Left forelimb (tissue), 1 donor: ENCODE data around the gene ARHGAP18.

Experiments used
- DNase-seq: peaks from one replicate; pipeline ENCODE4 v3.0.0-alpha.2; 2018; ENCODE audit warnings: low spot score

ARHGAP18 gene

DNA sequence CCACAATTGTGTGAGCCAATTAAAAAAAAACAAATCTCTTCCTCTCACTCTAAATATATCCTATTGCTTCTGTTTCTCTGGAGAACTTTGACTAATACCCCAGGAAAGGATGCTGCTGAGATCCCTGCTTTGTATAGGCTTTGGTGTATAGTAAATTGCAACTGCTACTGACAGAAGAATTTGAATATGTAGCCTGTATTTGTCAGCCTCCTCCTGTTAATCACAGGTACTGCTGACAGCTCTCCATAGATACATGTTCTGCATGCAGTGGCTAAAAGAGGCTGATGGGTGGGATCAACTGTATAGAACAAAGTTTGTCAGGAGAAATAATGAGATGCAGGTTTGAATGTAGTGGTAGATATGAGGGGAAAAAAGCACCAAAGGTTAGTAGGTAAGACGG lies 95.0 kb downstream of the ARHGAP18 start:
- no peak for DNase-seq

DNA sequence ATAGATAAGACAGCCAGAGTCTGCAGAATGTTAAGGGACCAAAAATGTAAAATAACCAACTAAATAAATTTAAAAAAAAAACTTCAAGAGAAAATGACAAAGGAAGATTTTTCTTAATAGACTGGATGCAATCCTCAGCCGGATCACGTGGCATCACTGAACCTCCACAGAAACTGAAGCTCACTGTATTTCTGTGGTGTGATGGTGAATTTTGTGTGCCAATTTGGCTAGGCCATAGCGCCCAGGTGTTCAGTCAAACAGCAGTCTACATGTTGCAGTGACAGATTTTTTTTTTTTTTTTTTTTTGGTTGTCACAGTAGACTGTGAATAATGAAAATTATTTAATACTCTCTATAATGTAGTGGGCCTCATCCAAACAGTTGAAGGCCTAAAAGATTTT lies 95.5 kb downstream of the ARHGAP18 start:
- no peak for DNase-seq

GRCh38 chr6:129612440-129612839 lies 97.5 kb downstream of the ARHGAP18 start:
- no peak for DNase-seq

DNA sequence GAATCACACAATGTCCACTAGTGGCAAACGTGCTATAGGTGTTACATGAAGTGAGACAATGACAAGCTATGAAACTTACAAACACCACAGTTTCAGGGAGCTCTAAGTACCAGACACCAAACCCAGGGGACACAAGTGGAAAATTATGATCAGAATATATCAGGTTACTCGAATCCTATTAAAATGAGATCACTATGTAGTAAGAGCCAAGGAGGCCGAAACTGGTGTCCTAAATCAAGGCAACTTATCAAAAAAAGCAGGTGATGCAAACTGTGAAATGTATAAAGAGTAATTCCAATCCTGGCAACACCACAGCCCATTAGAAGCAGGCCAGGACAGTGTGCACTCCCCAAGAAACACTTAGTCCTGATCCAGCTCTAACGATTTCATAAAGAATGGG lies 100.3 kb downstream of the ARHGAP18 start:
- no peak for DNase-seq

DNA sequence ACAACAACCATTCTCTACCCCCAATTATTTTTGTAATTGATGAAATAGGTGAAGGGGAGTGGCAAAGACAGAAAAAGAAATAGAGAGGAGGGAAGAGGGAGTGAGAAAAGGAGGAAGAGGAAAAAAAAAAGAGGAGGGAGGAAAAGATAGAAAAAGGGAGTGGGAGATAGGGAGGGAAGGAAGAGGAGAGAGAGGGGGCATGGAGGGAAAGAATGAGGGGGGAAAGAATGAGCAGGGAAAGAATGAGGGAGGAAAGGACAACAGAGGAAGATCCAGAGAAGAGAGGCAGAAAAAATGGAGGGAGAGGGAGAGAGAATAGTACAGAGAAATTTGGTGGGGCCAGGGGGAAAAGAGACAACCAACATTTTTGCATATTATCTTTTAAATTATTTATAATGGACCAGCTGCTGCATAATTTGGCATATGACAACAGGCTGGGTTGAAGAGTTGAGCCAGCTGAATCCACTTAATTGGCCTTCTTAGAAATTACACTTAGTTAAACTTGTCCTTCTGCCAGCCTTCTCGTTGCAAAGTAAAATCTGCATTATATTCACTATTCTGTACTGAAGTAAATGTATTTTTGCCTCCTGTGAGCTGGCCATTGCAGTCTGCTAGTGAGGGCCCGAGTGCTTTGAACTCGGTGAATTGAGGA lies 101.0 kb downstream of the ARHGAP18 start:
- no peak for DNase-seq

GRCh38 chr6:129607581-129608186 lies 102.3 kb downstream of the ARHGAP18 start:
- DNase-seq = no peak

GRCh38 chr6:129606664-129607063 lies 103.3 kb downstream of the ARHGAP18 start:
- DNase-seq = no peak

- DNase-seq = no peak
Measured at GRCh38 chr6:129605967-129606366, 104.0 kb downstream of the ARHGAP18 start.

- no peak for DNase-seq
Measured at GRCh38 chr6:129605095-129605494, 104.9 kb downstream of the ARHGAP18 start.

GRCh38 chr6:129604321-129604720 lies 105.7 kb downstream of the ARHGAP18 start:
- no peak for DNase-seq

DNA sequence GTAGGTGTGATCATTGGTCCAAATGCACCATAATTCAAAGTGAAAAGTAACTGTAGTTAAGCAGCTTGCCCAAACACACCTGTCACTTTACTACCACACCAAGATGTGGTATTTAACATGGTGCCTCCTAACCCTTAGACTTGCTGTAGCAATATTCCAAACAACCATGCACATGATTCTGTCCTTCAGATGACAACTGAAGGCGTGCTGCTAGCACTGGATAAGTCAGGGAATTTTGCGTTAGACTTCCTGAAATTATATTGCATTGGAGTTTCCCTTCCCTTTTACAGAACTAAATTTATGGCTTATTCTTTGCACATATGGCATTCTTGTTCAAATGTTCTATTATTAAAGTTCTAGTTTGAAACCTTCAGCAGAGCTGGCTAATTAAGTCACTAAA lies 106.2 kb downstream of the ARHGAP18 start:
- no peak for DNase-seq

GRCh38 chr6:129601323-129601722 lies 108.7 kb downstream of the ARHGAP18 start:
- DNase-seq = no peak

DNA sequence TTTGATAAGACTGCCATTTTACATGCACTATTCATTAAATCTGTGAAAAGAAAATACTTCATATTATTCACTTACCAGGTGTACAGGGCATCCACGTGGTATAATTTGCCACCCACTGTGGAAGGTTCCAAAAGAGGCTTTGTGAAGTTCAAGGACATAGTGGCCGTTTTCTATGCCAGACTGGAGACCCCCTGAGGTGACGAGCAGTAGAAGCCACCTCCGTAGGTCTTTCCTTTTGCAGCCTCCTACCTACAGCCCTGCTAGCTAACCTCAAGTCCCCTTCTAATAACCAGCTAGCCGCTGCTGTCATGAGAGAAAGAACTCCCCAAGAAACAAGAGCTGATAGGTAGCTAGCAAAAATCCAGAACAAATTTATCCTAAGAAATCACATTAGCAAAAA lies 110.5 kb downstream of the ARHGAP18 start:
- no peak for DNase-seq

DNA sequence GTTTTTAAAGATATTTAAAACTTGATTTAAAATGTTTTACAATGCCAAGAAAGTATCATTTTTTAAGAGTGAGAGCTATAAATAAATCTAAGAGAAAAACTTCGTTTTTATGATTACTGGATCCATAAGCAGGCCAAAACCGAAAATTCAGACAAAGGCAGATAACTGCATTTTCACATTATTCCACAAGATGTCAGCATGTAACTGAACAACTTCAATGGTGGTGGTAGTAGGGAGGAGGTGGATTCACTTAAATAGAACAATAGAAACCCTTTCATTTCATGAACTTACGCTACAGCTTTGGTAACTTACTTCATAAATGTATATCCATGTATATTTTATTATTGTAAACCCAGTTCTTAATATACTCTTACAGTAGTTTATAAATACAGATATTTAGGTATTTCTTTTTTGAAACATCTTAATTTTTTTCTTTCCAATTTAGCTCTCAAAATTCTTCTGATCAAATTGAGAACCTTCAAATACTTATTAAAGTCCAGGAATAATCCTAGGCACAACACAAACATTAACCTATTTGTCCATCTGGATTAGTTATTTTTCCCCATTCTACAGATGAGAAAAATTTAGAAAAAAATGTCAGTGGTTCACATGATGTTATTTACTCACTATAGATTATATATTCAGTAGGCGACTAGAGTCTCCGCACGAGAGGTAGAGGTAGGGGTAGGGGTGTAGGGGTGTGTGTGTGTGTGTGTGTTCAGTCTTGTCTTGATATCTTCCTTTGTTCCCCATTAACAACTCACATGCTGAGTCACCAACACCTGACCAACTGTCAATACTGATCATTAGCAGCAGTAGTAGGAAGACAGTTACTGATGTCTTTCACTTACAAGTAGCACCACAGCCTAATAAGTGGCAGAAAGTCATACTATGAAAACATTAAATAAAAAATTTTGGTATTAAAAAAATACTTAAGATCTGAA lies 111.5 kb downstream of the ARHGAP18 start:
- DNase-seq = no peak

- no peak for DNase-seq
Measured at GRCh38 chr6:129597023-129597713, 112.8 kb downstream of the ARHGAP18 start.

DNA sequence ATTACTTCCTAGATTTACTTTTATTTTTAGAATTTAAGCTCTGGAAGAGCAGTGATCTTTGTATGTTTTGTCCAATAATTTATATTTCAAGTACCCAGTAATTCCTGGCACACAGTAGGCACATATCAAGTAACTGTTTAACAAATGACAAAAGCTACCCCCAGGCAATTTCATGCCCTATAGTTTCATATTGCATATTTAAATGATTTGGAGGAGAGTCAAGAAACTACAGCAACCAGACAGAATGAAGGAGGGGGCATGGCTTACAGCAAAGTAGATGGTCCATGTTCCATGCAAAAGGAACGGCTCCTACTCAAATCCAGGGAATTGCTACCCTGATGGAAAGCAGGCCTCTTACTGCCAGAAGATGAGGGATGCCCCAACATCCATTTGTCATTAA lies 113.5 kb downstream of the ARHGAP18 start:
- DNase-seq = no peak

DNA sequence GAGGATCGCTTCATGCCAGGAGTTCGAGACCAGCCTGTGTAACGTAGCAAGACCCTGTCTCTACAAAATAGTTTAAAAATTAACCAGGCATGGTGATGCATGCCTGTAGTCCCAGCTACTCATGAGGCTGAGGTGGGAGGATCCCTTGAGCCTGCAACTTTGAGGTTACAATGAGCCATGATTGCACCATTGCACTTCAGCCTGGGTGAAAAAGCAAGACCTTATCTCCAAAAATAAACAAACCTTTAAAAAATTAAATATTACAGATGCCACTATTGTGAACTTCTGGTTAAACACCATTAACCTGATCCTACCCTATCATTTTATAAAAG lies 116.8 kb downstream of the ARHGAP18 start:
- no peak for DNase-seq

- no peak for DNase-seq
Measured at GRCh38 chr6:129592516-129593232, 117.3 kb downstream of the ARHGAP18 start.

GRCh38 chr6:129590408-129591022 lies 119.5 kb downstream of the ARHGAP18 start:
- DNase-seq = no peak

- no peak for DNase-seq
Measured at GRCh38 chr6:129586815-129587214, 123.2 kb downstream of the ARHGAP18 start.

DNA sequence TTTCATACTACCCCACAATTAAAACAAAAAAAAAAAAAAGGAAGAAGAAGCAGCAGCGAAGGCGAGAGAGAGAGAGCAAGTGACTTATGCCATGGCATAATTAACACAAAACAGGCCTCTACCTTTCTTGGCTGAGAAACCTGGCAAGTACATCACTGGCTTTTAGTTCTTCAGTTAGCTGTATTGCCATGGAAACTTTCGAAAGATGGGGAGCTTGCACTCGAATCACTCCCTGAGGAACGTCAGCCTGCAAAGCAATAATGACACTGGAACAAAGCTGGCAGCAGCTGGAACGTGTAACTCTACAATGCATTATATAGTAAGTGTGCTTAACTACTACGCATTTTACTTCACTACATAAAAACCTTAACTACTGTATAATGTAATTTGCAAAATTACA lies 126.1 kb downstream of the ARHGAP18 start:
- DNase-seq = no peak
